MM.1S (cell line): ENCODE results near the gene DHRSX.

Source experiments
- DNase-seq: peaks from one replicate; pipeline ENCODE4 v3.0.0-alpha.2; 2015
- H2AFZ ChIP-seq: fragments of 300-600 bp; sonication (generic); 2 replicates; pipeline ENCODE4 v1.6.0; 2016; ENCODE audit warnings: antibody characterized with exemption, low read length
- H3F3A ChIP-seq: fragments of 300-600 bp; sonication (generic); 2 replicates; pipeline ENCODE4 v1.6.1; 2016; ENCODE audit warnings: mild to moderate bottlenecking, antibody characterized with exemption, low read length, moderate library complexity, mixed read lengths; ENCODE audit not compliant: insufficient read depth
- H3K27ac ChIP-seq: fragments of 300-600 bp; sonication (generic); 2 replicates; pipeline ENCODE4 v1.5.1; 2016; ENCODE audit warnings: mild to moderate bottlenecking, low read length
- H3K27me3 ChIP-seq: fragments of 300-600 bp; sonication (generic); replicated peaks from 2 replicates; pipeline ENCODE4 v1.6.0; 2016; ENCODE audit warnings: low read length; ENCODE audit not compliant: insufficient read depth
- H3K36me3 ChIP-seq: fragments of 300-600 bp; sonication (generic); replicated peaks from 2 replicates; pipeline ENCODE4 v1.6.1; 2016; ENCODE audit warnings: mild to moderate bottlenecking, low read length, mixed read lengths; ENCODE audit not compliant: insufficient read depth
- H3K4me1 ChIP-seq: fragments of 300-600 bp; sonication (generic); 2 replicates; pipeline ENCODE4 v1.6.1; 2016; ENCODE audit warnings: low read length, mixed read lengths
- H3K4me2 ChIP-seq: fragments of 300-600 bp; sonication (generic); 2 replicates; pipeline ENCODE4 v1.6.0; 2016; ENCODE audit warnings: low read depth, low read length
- H3K4me3 ChIP-seq: fragments of 300-600 bp; sonication (generic); 2 replicates; pipeline ENCODE4 v1.5.1; 2016; ENCODE audit warnings: low read length, mixed read lengths
- H3K79me2 ChIP-seq: fragments of 300-600 bp; sonication (generic); 2 replicates; pipeline ENCODE4 v1.6.1; 2016; ENCODE audit warnings: mixed run types, low read length, mixed read lengths
- H3K9ac ChIP-seq: fragments of 300-600 bp; sonication (generic); 2 replicates; pipeline ENCODE4 v1.6.1; 2016; ENCODE audit warnings: low read length, mixed read lengths
- H3K9me2 ChIP-seq: fragments of 300-600 bp; sonication (generic); replicated peaks from 2 replicates; pipeline ENCODE4 v1.6.1; 2016; ENCODE audit warnings: mild to moderate bottlenecking, low read length, mixed read lengths; ENCODE audit not compliant: insufficient read depth
- H3K9me3 ChIP-seq: fragments of 300-600 bp; sonication (generic); replicated peaks from 2 replicates; pipeline ENCODE4 v1.6.1; 2016; ENCODE audit warnings: mild to moderate bottlenecking, low read length, mixed read lengths; ENCODE audit not compliant: insufficient read depth
- H4K20me1 ChIP-seq: fragments of 300-600 bp; sonication (generic); 2 replicates; pipeline ENCODE4 v1.6.1; 2016; ENCODE audit warnings: mild to moderate bottlenecking, low read length, moderate library complexity, mixed read lengths; ENCODE audit not compliant: insufficient read depth
- EZH2 ChIP-seq: fragments of 300-600 bp; sonication (generic); optimal IDR thresholded peaks from 2 replicates; pipeline ENCODE3; 2017; ENCODE audit warnings: low read depth, mild to moderate bottlenecking, antibody characterized with exemption, low read length, mixed read lengths
- EZH2phosphoT487 ChIP-seq: fragments of 300-600 bp; sonication (generic); IDR thresholded peaks from 2 replicates; pipeline ENCODE4 v1.6.1; 2018; ENCODE audit warnings: antibody characterized with exemption, low read length
- TF ChIP-seq, protein P1 (sequence below): fragments of 300-600 bp; sonication (generic); IDR thresholded peaks from 2 replicates; pipeline ENCODE4 v1.5.1; 2016; ENCODE audit warnings: antibody characterized with exemption, low read length, mixed read lengths

DHRSX gene

GRCh38 chrX:2348211-2348610 is 152.6 kb downstream of the DHRSX start:
- no peak overlapping the region for H3K4me2 ChIP-seq
- H3K4me3 ChIP-seq, result no peak overlapping the region
- H3K9me3 ChIP-seq, result no peaks in the 10 kb centered on the region
- no peak overlapping the region for H3K9ac ChIP-seq
- TF ChIP-seq, protein P1, sequence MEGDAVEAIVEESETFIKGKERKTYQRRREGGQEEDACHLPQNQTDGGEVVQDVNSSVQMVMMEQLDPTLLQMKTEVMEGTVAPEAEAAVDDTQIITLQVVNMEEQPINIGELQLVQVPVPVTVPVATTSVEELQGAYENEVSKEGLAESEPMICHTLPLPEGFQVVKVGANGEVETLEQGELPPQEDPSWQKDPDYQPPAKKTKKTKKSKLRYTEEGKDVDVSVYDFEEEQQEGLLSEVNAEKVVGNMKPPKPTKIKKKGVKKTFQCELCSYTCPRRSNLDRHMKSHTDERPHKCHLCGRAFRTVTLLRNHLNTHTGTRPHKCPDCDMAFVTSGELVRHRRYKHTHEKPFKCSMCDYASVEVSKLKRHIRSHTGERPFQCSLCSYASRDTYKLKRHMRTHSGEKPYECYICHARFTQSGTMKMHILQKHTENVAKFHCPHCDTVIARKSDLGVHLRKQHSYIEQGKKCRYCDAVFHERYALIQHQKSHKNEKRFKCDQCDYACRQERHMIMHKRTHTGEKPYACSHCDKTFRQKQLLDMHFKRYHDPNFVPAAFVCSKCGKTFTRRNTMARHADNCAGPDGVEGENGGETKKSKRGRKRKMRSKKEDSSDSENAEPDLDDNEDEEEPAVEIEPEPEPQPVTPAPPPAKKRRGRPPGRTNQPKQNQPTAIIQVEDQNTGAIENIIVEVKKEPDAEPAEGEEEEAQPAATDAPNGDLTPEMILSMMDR, result no peak
- TF ChIP-seq EZH2, result no peak
- no peak for TF ChIP-seq EZH2phosphoT487
- no peak overlapping the region for H3K27ac ChIP-seq
- H3K4me1 ChIP-seq, result no peaks in the 10 kb centered on the region
- H4K20me1 ChIP-seq, result no peaks in the 10 kb centered on the region
- H3K27me3 ChIP-seq, result no peaks in the 10 kb centered on the region
- DNase-seq, result no peak
- H3K36me3 ChIP-seq, result no peaks in the 10 kb centered on the region
- no peaks in the 10 kb centered on the region for H3K9me2 ChIP-seq
- no peaks in the 10 kb centered on the region for H3K79me2 ChIP-seq
- no peak overlapping the region for H2AFZ ChIP-seq
- no peaks in the 10 kb centered on the region for H3F3A ChIP-seq

GRCh38 chrX:2346158-2346557 is 154.6 kb downstream of the DHRSX start:
- Histone ChIP-seq H3K4me2 (no peak overlapping the region), H3K9me2 (no peaks in the 10 kb centered on the region), H3K4me1 (no peaks in the 10 kb centered on the region), H3F3A (no peaks in the 10 kb centered on the region), H3K9me3 (no peaks in the 10 kb centered on the region), H3K4me3 (no peak overlapping the region), H3K79me2 (no peaks in the 10 kb centered on the region), H3K36me3 (no peaks in the 10 kb centered on the region), H3K9ac (no peak overlapping the region), H2AFZ (no peak overlapping the region), H3K27ac (no peak overlapping the region), H4K20me1 (no peaks in the 10 kb centered on the region), H3K27me3 (no peaks in the 10 kb centered on the region)
- no peak for DNase-seq
- TF ChIP-seq, protein P1, result no peak
- TF ChIP-seq EZH2phosphoT487 (no peak), EZH2 (no peak)

DNA sequence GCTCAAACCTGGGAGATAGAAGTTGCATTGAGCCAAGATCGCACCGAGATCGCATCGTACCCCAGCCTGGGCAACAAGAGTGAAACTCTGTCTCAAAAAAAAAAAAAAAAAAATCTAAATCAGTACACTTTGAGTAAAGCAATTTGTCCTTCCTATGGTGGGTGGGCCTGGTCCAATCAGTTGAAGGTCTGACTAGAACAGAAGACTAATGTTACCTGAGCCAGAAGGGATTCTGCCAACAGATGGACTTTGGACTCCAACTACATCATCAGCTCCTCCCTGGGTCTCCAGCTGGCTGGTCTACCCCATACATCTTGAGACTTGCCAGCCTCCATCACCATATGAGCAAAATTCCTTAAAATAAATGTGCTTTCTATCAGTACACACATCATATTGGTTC is 155.2 kb downstream of the DHRSX start:
- Histone ChIP-seq H3K4me3 (no peak overlapping the region), H2AFZ (no peak overlapping the region), H4K20me1 (no peaks in the 10 kb centered on the region), H3K4me2 (no peak overlapping the region), H3F3A (no peaks in the 10 kb centered on the region), H3K36me3 (no peaks in the 10 kb centered on the region), H3K9me3 (no peaks in the 10 kb centered on the region), H3K27me3 (no peaks in the 10 kb centered on the region), H3K79me2 (no peaks in the 10 kb centered on the region), H3K4me1 (no peaks in the 10 kb centered on the region), H3K9ac (no peak overlapping the region), H3K9me2 (no peaks in the 10 kb centered on the region), H3K27ac (no peak overlapping the region)
- DNase-seq, result no peak
- TF ChIP-seq EZH2 (no peak), EZH2phosphoT487 (no peak)
- TF ChIP-seq, protein P1, result no peak

DNA sequence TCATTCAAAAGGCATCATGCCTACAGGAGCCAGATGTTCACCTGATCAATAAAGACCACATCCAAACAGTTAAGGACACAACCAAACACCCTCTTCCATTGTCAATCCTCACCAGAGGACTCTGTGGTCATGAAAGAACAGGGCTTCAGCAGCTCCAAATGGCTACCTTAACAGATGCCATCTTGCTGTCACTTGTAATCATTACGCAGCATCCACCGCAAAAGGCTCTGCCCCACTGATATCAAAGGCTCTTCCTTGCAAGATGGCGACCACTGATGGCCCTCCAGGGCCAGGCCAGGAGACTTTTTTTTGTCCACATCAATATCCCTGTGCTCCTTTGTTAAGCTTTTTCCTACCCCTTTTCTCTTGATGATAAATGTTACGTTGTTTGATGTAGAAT is 157.4 kb downstream of the DHRSX start:
- Histone ChIP-seq H3K4me1 (no peaks in the 10 kb centered on the region), H3K79me2 (no peaks in the 10 kb centered on the region), H3K27me3 (no peaks in the 10 kb centered on the region), H3K27ac (no peak overlapping the region), H3K4me3 (no peak overlapping the region), H3K9me2 (no peaks in the 10 kb centered on the region), H3K9ac (no peak overlapping the region), H3F3A (no peaks in the 10 kb centered on the region), H3K4me2 (no peak overlapping the region), H3K36me3 (no peaks in the 10 kb centered on the region), H2AFZ (no peak overlapping the region), H4K20me1 (no peaks in the 10 kb centered on the region), H3K9me3 (no peaks in the 10 kb centered on the region)
- TF ChIP-seq EZH2phosphoT487, result no peak
- TF ChIP-seq, protein P1, result no peak
- no peak for TF ChIP-seq EZH2
- DNase-seq, result no peak
